Thyroid gland (tissue), 4 donors: ENCODE data around the gene TWF2.

Experiments
- CTCF ChIP-seq, 6 experiments: fragments of 200-600 bp in 3 of 6; fragments of 450-650 bp in 3 of 6; sonication (generic) in 3 of 6; IDR thresholded peaks; one replicate each; pipeline ENCODE4 v1.5.1; 2016 to 2019; ENCODE audit warnings: antibody characterized with exemption in 6 of 6, mild to moderate bottlenecking in 2 of 6, inconsistent platforms in 1 of 6, moderate library complexity in 1 of 6
- POLR2A ChIP-seq, 2 donors: fragments of 450-650 bp; IDR thresholded peaks; one replicate each; pipeline ENCODE4 v1.6.1; 2017; ENCODE audit warnings: antibody characterized with exemption in 2 of 2, mild to moderate bottlenecking in 2 of 2, moderate library complexity in 1 of 2

GRCh38 chr3:52233968-52234367 lies 5.0 kb downstream of the TWF2 start:
- TF ChIP-seq CTCF (IDR thresholded peaks at IDR 0.05) (no peak), POLR2A (IDR thresholded peaks at IDR 0.05) (no peak)
